Smooth muscle cell of the brain vasculature (primary cell): ENCODE measurements around the gene STAMBPL1.

ENCODE experiments used
- DNase-seq: peaks from one replicate; pipeline ENCODE4 v3.0.0-alpha.2; 2012; ENCODE audit warnings: low read depth, low spot score

Gene STAMBPL1

GRCh38 chr10:88952647-88953111 is 72.6 kb downstream of the STAMBPL1 start, which contains the start of gene ACTA2:
Gene ACTA2 (minus strand): TSS chr10:88952773. CDS start chr10:88948930, 3,843 bp downstream.
- no peak for DNase-seq

- DNase-seq: no peak
Measured at GRCh38 chr10:88953662-88954061, 73.6 kb downstream of the STAMBPL1 start.

DNA sequence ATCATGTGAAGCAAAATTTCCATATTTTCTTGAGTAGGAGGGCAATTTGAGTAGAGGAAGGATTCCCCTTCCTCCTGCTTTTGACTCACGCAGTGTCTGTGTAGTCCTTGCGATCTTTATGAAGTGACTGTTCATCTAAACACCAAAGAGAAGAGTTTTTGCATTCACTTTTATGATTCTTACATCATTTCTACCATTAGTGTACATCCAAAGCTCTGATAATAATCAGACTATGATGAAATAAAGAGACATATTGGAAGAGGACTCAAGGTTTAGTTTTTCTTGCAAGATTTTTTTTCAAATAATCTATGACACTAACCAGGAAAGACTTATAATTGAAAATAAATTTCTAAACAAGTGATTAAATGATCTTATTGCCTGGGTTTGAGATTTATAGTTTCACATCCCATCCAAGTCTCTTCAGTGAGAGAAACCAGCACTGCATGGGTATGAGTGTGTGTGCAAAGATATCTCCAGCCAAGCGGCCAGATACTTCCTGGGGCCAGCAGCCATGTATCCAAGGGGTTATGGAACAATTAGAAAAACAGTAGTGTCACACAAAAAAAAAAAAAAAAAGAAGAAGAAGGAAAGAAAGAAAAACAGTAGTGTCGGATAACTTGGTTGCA is 74.5 kb downstream of the STAMBPL1 start:
- no peak for DNase-seq

DNA sequence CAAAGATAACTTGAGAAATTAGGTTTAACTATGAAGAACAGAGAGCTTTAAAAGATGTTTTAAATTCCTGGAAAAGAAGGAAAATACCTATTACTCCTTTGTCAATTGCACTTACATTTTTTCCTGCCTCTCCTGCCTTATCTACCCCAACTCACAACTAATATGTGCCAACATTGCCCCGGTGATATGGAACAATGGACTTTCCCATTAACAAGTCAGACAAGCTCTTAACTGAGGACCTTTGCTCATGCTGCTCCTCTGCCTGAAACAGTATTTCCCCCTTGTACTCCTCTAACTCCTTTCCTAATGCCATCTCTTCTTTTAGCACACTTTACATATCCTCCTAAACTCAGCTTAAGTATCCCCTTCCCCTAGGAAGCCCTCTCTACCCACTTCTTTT is 77.3 kb downstream of the STAMBPL1 start:
- no peak for DNase-seq

GRCh38 chr10:88958721-88959120 is 78.7 kb downstream of the STAMBPL1 start:
- DNase-seq: no peak

DNA sequence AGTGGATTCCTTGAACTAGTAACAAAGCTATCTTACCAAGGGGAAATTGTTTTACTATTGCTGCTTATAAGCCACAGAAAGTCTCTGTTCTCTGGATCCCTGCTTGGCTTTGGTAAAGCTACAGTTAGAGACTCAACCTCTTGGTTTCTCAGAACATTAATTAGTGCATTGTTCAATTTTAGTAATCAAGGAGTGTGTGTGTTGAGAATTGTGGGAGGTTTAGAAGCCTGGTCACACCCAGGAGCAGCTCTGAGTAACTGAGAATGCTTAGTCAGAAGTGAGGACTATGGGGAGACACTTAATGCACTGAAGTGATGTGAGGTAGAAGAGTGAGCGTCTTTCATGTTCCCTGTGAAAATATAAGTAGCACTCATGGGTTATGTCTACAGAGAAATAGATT is 80.8 kb downstream of the STAMBPL1 start:
- no peak for DNase-seq

GRCh38 chr10:88961266-88961665 is 81.2 kb downstream of the STAMBPL1 start:
- DNase-seq: no peak

- DNase-seq: no peak
Measured at GRCh38 chr10:88962336-88962735, 82.3 kb downstream of the STAMBPL1 start.

- DNase-seq: no peak
Measured at GRCh38 chr10:88963318-88963717, 83.3 kb downstream of the STAMBPL1 start.

DNA sequence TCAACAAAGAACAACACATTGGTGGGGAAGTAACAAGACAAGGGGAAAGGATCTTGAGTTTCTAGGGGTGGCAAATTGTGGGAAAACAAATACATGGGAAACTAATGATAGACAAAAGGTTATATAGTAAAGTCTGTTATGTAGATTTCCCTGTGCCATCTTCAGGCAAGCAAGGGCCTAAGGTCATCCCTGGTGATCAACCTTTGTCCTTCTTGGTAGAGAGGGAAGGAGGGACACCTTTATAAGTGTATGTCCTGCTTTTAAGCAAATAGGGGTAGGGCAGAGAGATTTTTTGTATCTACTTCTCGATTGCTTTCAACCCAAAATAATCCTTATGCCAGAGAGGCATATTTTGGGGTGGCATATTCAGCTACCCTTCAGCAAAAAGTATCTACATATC is 84.3 kb downstream of the STAMBPL1 start:
- no peak for DNase-seq

DNA sequence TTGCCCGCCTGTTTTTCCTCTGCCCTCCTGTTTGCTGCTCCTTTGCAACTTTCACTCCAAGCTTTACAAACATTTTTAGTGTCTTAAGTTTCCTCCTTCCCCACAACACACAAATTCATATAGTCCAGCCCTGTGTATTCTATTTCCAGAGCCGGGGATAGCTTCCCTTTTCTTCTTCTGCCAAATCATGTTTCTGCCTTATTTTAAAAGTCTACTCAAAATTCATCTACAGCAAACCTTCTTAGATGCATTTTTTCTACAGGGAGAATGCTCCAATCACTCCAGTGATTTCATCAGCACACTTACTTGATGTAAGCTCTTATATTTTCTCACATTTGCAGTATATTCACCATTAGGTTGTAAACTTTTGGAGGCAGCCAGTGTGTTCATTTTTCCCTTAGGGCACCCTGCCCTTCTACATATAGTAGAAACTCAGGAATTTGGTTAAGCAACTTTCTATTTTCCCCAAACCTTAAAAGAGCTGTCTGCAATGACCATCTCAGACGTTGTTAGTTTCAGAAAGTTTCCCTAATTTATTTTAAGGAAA is 84.9 kb downstream of the STAMBPL1 start:
- no peak for DNase-seq

DNA sequence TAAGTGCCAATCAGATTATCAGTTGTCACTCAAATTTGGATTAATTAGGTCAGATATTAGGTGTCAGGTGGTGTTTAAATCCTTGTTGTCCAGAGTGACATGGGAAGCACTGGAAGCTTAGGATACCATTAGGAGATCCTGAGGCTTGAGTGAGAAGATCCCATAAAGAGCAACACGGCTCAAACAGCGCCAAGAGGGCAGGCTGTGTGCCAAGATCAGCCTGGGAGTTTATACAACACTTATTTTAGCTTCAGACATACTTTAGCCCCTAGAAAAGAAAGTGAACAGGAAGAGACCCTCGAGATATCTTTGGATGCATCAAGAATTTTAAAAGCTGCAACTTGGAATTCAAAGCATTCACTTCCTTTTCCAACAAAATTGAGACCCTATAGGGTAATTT is 86.8 kb downstream of the STAMBPL1 start:
- no peak for DNase-seq

- DNase-seq: no peak
Measured at GRCh38 chr10:88968391-88968790, 88.3 kb downstream of the STAMBPL1 start.

GRCh38 chr10:88971221-88972061 is 91.4 kb downstream of the STAMBPL1 start:
- no peak for DNase-seq
